ENCODE results near the gene P3R3URF. TPM values are rescaled to one million over a fixed set of nuclear protein-coding genes. Genes with fewer than 3 reads are reported as not detected.

The P3R3URF gene
- total and polyA plus RNA-seq, 2 donors from 2014 or later = not detected

GRCh38 chr1:46204406-46204742, 28.1 kb upstream of the P3R3URF start:
- peak overlapping the region in 2 of 3 donors; percentile 92 to 93 for H3K9ac ChIP-seq (ENCODE audit: low read length in 3 of 3)
- no peaks in the 10 kb centered on the region for H3K27me3 ChIP-seq (ENCODE audit: control insufficient read depth, insufficient read depth, low read length)
- FAIRE-seq (no peak), DNase-seq (no peak)
- no peaks in the 10 kb centered on the region for H3K36me3 ChIP-seq (ENCODE audit: control insufficient read depth in 2 of 3, insufficient read depth in 3 of 3, low read length in 3 of 3)
- no peak for TF ChIP-seq CTCF (IDR thresholded peaks at IDR 0.05; ENCODE audit: borderline replicate concordance, extremely low read depth, insufficient read depth)
- no peaks in the 10 kb centered on the region for H3K9me3 ChIP-seq (ENCODE audit: control insufficient read depth in 2 of 3, insufficient read depth in 1 of 3, low read length in 3 of 3)
- peaks cover 0 to 7% (median 3%) of the 10 kb centered on the region in 3 donors for H3K4me1 ChIP-seq (ENCODE audit: control insufficient read depth in 2 of 3, insufficient read depth in 2 of 3, low read depth in 1 of 3, low read length in 3 of 3)
- peak overlapping the region in 2 of 3 donors; percentile 71 to 85 for H3K4me3 ChIP-seq (ENCODE audit: low read length in 3 of 3)
- intact Hi-C loops (cut with DNase I) = no loop called here
- H3K27ac ChIP-seq (ENCODE audit: low read depth in 2 of 2, low read length in 2 of 2) = peak overlapping the region; percentile 84 to 93

- TF ChIP-seq CTCF (IDR thresholded peaks at IDR 0.05; ENCODE audit: borderline replicate concordance, extremely low read depth, insufficient read depth) = no peak
- H3K4me1 ChIP-seq (ENCODE audit: control insufficient read depth in 2 of 3, insufficient read depth in 2 of 3, low read depth in 1 of 3, low read length in 3 of 3) = peaks cover 0 to 7% (median 3%) of the 10 kb centered on the region in 3 donors
- FAIRE-seq (no peak), DNase-seq (no peak)
- intact Hi-C loops (cut with DNase I) = no loop called here
- H3K27me3 ChIP-seq (ENCODE audit: control insufficient read depth, insufficient read depth, low read length) = no peaks in the 10 kb centered on the region
- H3K36me3 ChIP-seq (ENCODE audit: control insufficient read depth in 2 of 3, insufficient read depth in 3 of 3, low read length in 3 of 3) = no peaks in the 10 kb centered on the region
- H3K9ac ChIP-seq (ENCODE audit: low read length in 3 of 3) = peak overlapping the region; percentile 45 to 93 (median 92)
- H3K9me3 ChIP-seq (ENCODE audit: control insufficient read depth in 2 of 3, insufficient read depth in 1 of 3, low read length in 3 of 3) = no peaks in the 10 kb centered on the region
- H3K4me3 ChIP-seq (ENCODE audit: low read length in 3 of 3) = peak overlapping the region; percentile 60 to 85 (median 71)
- H3K27ac ChIP-seq (ENCODE audit: low read depth in 2 of 2, low read length in 2 of 2) = peak overlapping the region; percentile 84 to 93
Measured at GRCh38 chr1:46203738-46204405, 27.6 kb upstream of the P3R3URF start.

- intact Hi-C loops (cut with DNase I) = no loop called here
- Histone ChIP-seq H3K9ac (ENCODE audit: low read length in 3 of 3) (no peak overlapping the region), H3K4me1 (ENCODE audit: control insufficient read depth in 2 of 3, insufficient read depth in 2 of 3, low read depth in 1 of 3, low read length in 3 of 3) (peaks cover 0 to 23% (median 10%) of the 10 kb centered on the region in 3 donors), H3K27me3 (ENCODE audit: control insufficient read depth, insufficient read depth, low read length) (no peaks in the 10 kb centered on the region), H3K4me3 (ENCODE audit: low read length in 3 of 3) (peak overlapping the region in 1 of 3 donors; percentile 93), H3K27ac (ENCODE audit: low read depth in 2 of 2, low read length in 2 of 2) (no peak overlapping the region), H3K36me3 (ENCODE audit: control insufficient read depth in 2 of 3, insufficient read depth in 3 of 3, low read length in 3 of 3) (peaks cover 0 to 6% (median 2%) of the 10 kb centered on the region in 3 donors), H3K9me3 (ENCODE audit: control insufficient read depth in 2 of 3, insufficient read depth in 1 of 3, low read length in 3 of 3) (no peaks in the 10 kb centered on the region)
- no peak for FAIRE-seq
- DNase-seq = no peak
- TF ChIP-seq CTCF (IDR thresholded peaks at IDR 0.05; ENCODE audit: borderline replicate concordance, extremely low read depth, insufficient read depth) = no peak
Measured at GRCh38 chr1:46199233-46199749, 23.0 kb upstream of the P3R3URF start.
